HepG2 (cell line): ENCODE measurements around the gene C22orf15. TPM values are rescaled to one million over a fixed set of nuclear protein-coding genes. Genes with fewer than 3 reads are reported as not detected.

ENCODE experiments used
- ATAC-seq: fragments of 200-7000 bp; cut with Tn5 transposase; 3 replicates; pipeline ENCODE4 v1.9.1; 2020; ENCODE audit warnings: mild to moderate bottlenecking, moderate library complexity
- BruUV-seq: library from RNA; stranded (reverse); fragments of 400-500 nt; replicated peaks from 2 replicates; lab custom pipeline; 2021; lab: Mats Ljungman, UMichigan
- CTCF ChIA-PET: fragments of 300-600 bp; formaldehyde crosslinking; extraction: SDS; loops from one replicate; lab custom pipeline; 2021; ENCODE audit warnings: low total read pairs, inconsistent platforms, low intra/inter-chr PET ratio; lab: Yijun Ruan, JAX
- POLR2A ChIA-PET: fragments of 350-600 bp; sonication (Branson Sonifier 250); formaldehyde crosslinking; loops from one replicate; lab custom pipeline; 2020; ENCODE audit warnings: antibody characterized with exemption, inconsistent platforms; lab: Yijun Ruan, JAX
- DNase-seq: peaks from one replicate; pipeline ENCODE4 v3.0.0-alpha.2; 2015; ENCODE audit warnings: low spot score
- FAIRE-seq: peaks from 3 replicates; lab custom pipeline; 2011; peaks lifted over from hg19 to GRCh38; lab: Jason Lieb, UNC
- H2AFZ ChIP-seq: one replicate; pipeline ENCODE4 v1.6.1; 2011; ENCODE audit warnings: low read length, inconsistent platforms
- H3K27ac ChIP-seq: fragments of 300-600 bp; 3 replicates; pipeline ENCODE4 v1.8.0; 2011; ENCODE audit warnings: mixed run types, mild to moderate bottlenecking, mixed read lengths, low read length, inconsistent platforms; ENCODE audit not compliant: insufficient read depth; ENCODE audit errors: extremely low read length
- H3K27me3 ChIP-seq, 2 experiments: fragments of 200-600 bp in 1 of 2; 2 replicates in 1 of 2; 3 replicates in 1 of 2; pipeline versions ENCODE4 v1.6.0 to v1.8.0; 2011; ENCODE audit warnings: low read length in 2 of 2, mild to moderate bottlenecking in 2 of 2, moderate library complexity in 2 of 2, inconsistent platforms in 1 of 2; ENCODE audit not compliant: insufficient read depth in 2 of 2, control insufficient read depth in 1 of 2
- H3K36me3 ChIP-seq, 2 experiments: fragments of 200-600 bp in 1 of 2; replicated peaks in 1 of 2; 2 replicates in 1 of 2; 3 replicates in 1 of 2; pipeline versions ENCODE4 v1.5.1 to v1.8.0; 2011; ENCODE audit warnings: low read length in 2 of 2, inconsistent platforms in 1 of 2; ENCODE audit not compliant: insufficient read depth in 2 of 2, control insufficient read depth in 1 of 2
- H3K4me1 ChIP-seq: 2 replicates; pipeline ENCODE4 v1.5.1; 2012; ENCODE audit warnings: low read length, inconsistent platforms; ENCODE audit not compliant: insufficient read depth
- H3K4me2 ChIP-seq: 2 replicates; pipeline ENCODE4 v1.6.0; 2011; ENCODE audit warnings: low read depth, low read length, inconsistent platforms
- H3K4me3 ChIP-seq, 3 experiments: fragments of 200-600 bp in 1 of 3; sonication (generic), shearing (Covaris generic) in 1 of 3; replicated peaks in 1 of 3; 2 replicates each; pipeline ENCODE4 v1.5.1; 2011 to 2016; ENCODE audit warnings: low read length in 3 of 3, inconsistent platforms in 2 of 3, low read depth in 2 of 3, mild to moderate bottlenecking in 2 of 3, control low read depth in 1 of 3, mixed read lengths in 1 of 3; ENCODE audit not compliant: insufficient read depth in 1 of 3
- H3K79me2 ChIP-seq: one replicate; pipeline ENCODE4 v1.6.1; 2011; ENCODE audit warnings: low read length, inconsistent platforms; ENCODE audit not compliant: insufficient read depth
- H3K9ac ChIP-seq: 2 replicates; pipeline ENCODE4 v1.6.0; 2011; ENCODE audit warnings: mild to moderate bottlenecking, low read depth, low read length, inconsistent platforms; ENCODE audit not compliant: insufficient read depth
- H3K9me3 ChIP-seq: 2 replicates; pipeline ENCODE4 v1.5.1; 2012; ENCODE audit warnings: mild to moderate bottlenecking, low read length
- H4K20me1 ChIP-seq: 2 replicates; pipeline ENCODE4 v1.6.0; 2011; ENCODE audit warnings: inconsistent platforms, mild to moderate bottlenecking, low read length, moderate library complexity; ENCODE audit not compliant: insufficient read depth
- KAT7 ChIP-seq: IDR thresholded peaks from 2 replicates; pipeline ENCODE4 v1.6.1; 2018; ENCODE audit warnings: borderline replicate concordance, missing compliant biosample characterization
- KMT2A ChIP-seq: sonication (generic); formaldehyde crosslinking; IDR thresholded peaks from 2 replicates; pipeline ENCODE4 v1.4.0; 2020; ENCODE audit warnings: missing genetic modification reagents
- MYC ChIP-seq: sonication (generic); formaldehyde crosslinking; IDR thresholded peaks from 2 replicates; pipeline ENCODE4 v1.9.0; 2021; ENCODE audit warnings: missing genetic modification reagents, borderline replicate concordance
- NBN ChIP-seq: fragments of 450-650 bp; conservative IDR thresholded peaks from 2 replicates; pipeline ENCODE4 v1.6.1; 2017
- RFX5 ChIP-seq: IDR thresholded peaks from 2 replicates; pipeline ENCODE4 v1.6.1; 2011; ENCODE audit warnings: low read depth, low read length, improper control_type of control experiment
- SAFB2 ChIP-seq: sonication (generic); formaldehyde crosslinking; IDR thresholded peaks from 2 replicates; pipeline ENCODE4 v1.5.1; 2020; ENCODE audit warnings: missing genetic modification reagents, low read depth, mild to moderate bottlenecking, borderline replicate concordance
- SMC3 ChIP-seq: IDR thresholded peaks from 2 replicates; pipeline ENCODE4 v1.6.1; 2011; ENCODE audit warnings: low read length, improper control_type of control experiment
- TBX2 ChIP-seq: sonication (generic); formaldehyde crosslinking; IDR thresholded peaks from 2 replicates; pipeline ENCODE4 v1.5.0; 2020; ENCODE audit warnings: missing genetic modification reagents, mild to moderate bottlenecking, borderline replicate concordance
- ZFP82 ChIP-seq: sonication (generic); formaldehyde crosslinking; IDR thresholded peaks from 2 replicates; pipeline ENCODE4 v1.5.1; 2020; ENCODE audit warnings: mild to moderate bottlenecking, missing genetic modification reagents, borderline replicate concordance
- ZNF160 ChIP-seq: sonication (generic); formaldehyde crosslinking; IDR thresholded peaks from 2 replicates; pipeline ENCODE4 v1.8.0; 2022; ENCODE audit warnings: mild to moderate bottlenecking, inconsistent platforms, missing genetic modification reagents
- ZNF451 ChIP-seq: sonication (generic); formaldehyde crosslinking; IDR thresholded peaks from 2 replicates; pipeline ENCODE4 v1.5.0; 2020; ENCODE audit warnings: mild to moderate bottlenecking, missing genetic modification reagents
- ZNF619 ChIP-seq: sonication (generic); formaldehyde crosslinking; IDR thresholded peaks from 2 replicates; pipeline ENCODE4 v1.4.0; 2020; ENCODE audit warnings: mild to moderate bottlenecking, missing genetic modification reagents
- WGBS: methylation state at CpG from one replicate; pipeline ENCODE4 v1.1.6; 2017; ENCODE audit warnings: low lambda C conversion rate; 5-methylcytosine and 5-hydroxymethylcytosine counted together
- in situ Hi-C: cut with HindIII; loops from 2 replicates; pipeline ENCODE4 v1.10.0; 2017; ENCODE audit warnings: low pct_unique_long_range_greater_than_20kb; ENCODE audit not compliant: extremely low pct_ligation_motif_present
- intact Hi-C: fragments of 100-400 bp; cut with micrococcal nuclease; formaldehyde crosslinking; loops from one replicate; pipeline ENCODE4 v1.10.0; 2022; ENCODE audit not compliant: unreplicated experiment
- polyA plus RNA-seq, 8 experiments: library from polyadenylated mRNA; depleted of rRNA in 3 of 8; stranded (reverse) in 7 of 8; unstranded in 1 of 8; fragments of >200 nt; fragmentation: Illumina TruSeq in 4 of 8; extraction: Trizol in 4 of 8; gene quantifications; 2 replicates each; pipeline versions ENCODE4 v1.2.1 to v1.2.3, GENCODE V29; 2011 to 2016; ENCODE audit warnings: low read depth in 4 of 8, missing spikeins in 1 of 8, mixed read lengths in 1 of 8; ENCODE audit not compliant: insufficient read depth in 1 of 8
- total RNA-seq, 5 experiments: library from RNA; depleted of rRNA; stranded (reverse); fragments of >200 nt; fragmentation: Illumina TruSeq; extraction: Trizol; gene quantifications; 2 replicates each; pipeline ENCODE4 v1.2.3, GENCODE V29; 2016; ENCODE audit warnings: low read depth in 1 of 5
- TF ChIP-seq, protein P1 (sequence below): sonication (generic); formaldehyde crosslinking; conservative IDR thresholded peaks from 2 replicates; pipeline ENCODE4 v1.8.1; 2023; ENCODE audit warnings: missing genetic modification reagents
- TF ChIP-seq, protein P2 (sequence below): sonication (generic); formaldehyde crosslinking; IDR thresholded peaks from 2 replicates; pipeline ENCODE4 v1.5.0; 2020; ENCODE audit warnings: missing genetic modification reagents

C22orf15 gene
- total and polyA plus RNA-seq, 2 of the 13 experiments (the other 11 are each of a cell fraction or from before 2014, with no cell fraction given): not detected

DNA sequence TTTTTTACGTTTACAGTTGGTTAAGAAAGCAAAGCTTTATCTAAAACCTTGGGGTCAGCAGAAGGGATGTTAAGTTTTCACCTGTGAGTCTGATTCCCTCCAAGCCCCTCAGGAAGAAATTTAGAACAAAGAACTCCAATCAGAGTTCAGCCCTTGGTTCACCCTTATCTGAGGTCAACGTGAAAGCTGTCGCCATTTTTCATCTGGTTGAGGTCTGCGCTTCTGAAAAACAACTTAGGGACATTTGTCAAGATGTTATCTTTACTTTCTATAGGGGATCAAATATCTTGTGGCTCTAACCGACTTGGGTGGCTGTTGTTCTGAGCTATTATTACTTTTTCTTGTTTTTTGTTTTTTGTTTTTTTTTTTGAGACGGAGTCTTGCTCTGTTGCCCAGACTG lies 41.9 kb upstream of the C22orf15 start:
- ChIA-PET CTCF (no interaction called here), POLR2A (no interaction called here)
- H3K4me2 ChIP-seq: no peak overlapping the region
- WGBS: 62% methylated on average over 6 of the region's 6 CpGs
- no peak overlapping the region for H3K27ac ChIP-seq
- H3K9me3 ChIP-seq: no peaks in the 10 kb centered on the region
- no peaks in the 10 kb centered on the region for H3K36me3 ChIP-seq
- H3K79me2 ChIP-seq: peaks cover 6% of the 10 kb centered on the region
- no peak for TF ChIP-seq SMC3
- TF ChIP-seq ZNF619 (CRISPR knock-in tag): no peak
- no peak for TF ChIP-seq KAT7
- TF ChIP-seq MYC: no peak
- TF ChIP-seq NBN: no peak
- TF ChIP-seq, protein P1, sequence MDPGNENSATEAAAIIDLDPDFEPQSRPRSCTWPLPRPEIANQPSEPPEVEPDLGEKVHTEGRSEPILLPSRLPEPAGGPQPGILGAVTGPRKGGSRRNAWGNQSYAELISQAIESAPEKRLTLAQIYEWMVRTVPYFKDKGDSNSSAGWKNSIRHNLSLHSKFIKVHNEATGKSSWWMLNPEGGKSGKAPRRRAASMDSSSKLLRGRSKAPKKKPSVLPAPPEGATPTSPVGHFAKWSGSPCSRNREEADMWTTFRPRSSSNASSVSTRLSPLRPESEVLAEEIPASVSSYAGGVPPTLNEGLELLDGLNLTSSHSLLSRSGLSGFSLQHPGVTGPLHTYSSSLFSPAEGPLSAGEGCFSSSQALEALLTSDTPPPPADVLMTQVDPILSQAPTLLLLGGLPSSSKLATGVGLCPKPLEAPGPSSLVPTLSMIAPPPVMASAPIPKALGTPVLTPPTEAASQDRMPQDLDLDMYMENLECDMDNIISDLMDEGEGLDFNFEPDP: no peak
- TF ChIP-seq SAFB2: no peak
- no peak for TF ChIP-seq KMT2A (CRISPR knock-in tag)
- no peak for TF ChIP-seq ZFP82 (CRISPR knock-in tag)
- TF ChIP-seq, protein P2, sequence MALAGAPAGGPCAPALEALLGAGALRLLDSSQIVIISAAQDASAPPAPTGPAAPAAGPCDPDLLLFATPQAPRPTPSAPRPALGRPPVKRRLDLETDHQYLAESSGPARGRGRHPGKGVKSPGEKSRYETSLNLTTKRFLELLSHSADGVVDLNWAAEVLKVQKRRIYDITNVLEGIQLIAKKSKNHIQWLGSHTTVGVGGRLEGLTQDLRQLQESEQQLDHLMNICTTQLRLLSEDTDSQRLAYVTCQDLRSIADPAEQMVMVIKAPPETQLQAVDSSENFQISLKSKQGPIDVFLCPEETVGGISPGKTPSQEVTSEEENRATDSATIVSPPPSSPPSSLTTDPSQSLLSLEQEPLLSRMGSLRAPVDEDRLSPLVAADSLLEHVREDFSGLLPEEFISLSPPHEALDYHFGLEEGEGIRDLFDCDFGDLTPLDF (CRISPR knock-in tag): no peak
- no peak for TF ChIP-seq ZNF451
- TF ChIP-seq RFX5: no peak
- TF ChIP-seq TBX2 (CRISPR knock-in tag): no peak
- TF ChIP-seq ZNF160 (CRISPR knock-in tag): no peak
- H3K9ac ChIP-seq: no peak overlapping the region
- no peak for FAIRE-seq
- peaks cover 23% of the 10 kb centered on the region for H3K4me1 ChIP-seq
- no peak overlapping the region for H3K4me3 ChIP-seq
- no TSS peak for BruUV-seq
- H2AFZ ChIP-seq: no peak overlapping the region
- intact Hi-C loops: no loop called here
- H4K20me1 ChIP-seq: no peaks in the 10 kb centered on the region
- ATAC-seq: no peak
- no peak for DNase-seq
- no peaks in the 10 kb centered on the region for H3K27me3 ChIP-seq
- in situ Hi-C loops: no loop called here
